CD4-positive, CD25-positive, alpha-beta regulatory T cell (primary cell): ENCODE results near the gene MRPL24. TPM values are rescaled to one million over a fixed set of nuclear protein-coding genes. Genes with fewer than 3 reads are reported as not detected.
A peak's percentile ranks its signal among the peaks of the same experiment; 100 is the strongest.

ENCODE experiments used
- ATAC-seq, 2 donors: fragments of 150-1000 bp; cut with Tn5 transposase; one replicate each; pipeline ENCODE4 v1.10.0; 2021; ENCODE audit warnings: low read depth in 2 of 2, moderate number of reproducible peaks in 2 of 2, moderate library complexity in 1 of 2
- DNase-seq, 3 donors: peaks; one replicate each; pipeline versions ENCODE4 v3.0.0 to v3.0.0-alpha.2; 2012 to 2022; ENCODE audit warnings: mixed read lengths in 1 of 3
- H3K27ac ChIP-seq: one replicate; pipeline ENCODE4 v1.7.0; 2013; ENCODE audit warnings: mild to moderate bottlenecking, low read length; ENCODE audit not compliant: insufficient read depth, poor library complexity, severe bottlenecking
- H3K27me3 ChIP-seq: one replicate; pipeline ENCODE4 v1.7.0; 2013; ENCODE audit warnings: low read length; ENCODE audit not compliant: control insufficient read depth, insufficient read depth
- H3K36me3 ChIP-seq: one replicate; pipeline ENCODE4 v1.7.0; 2013; ENCODE audit warnings: mild to moderate bottlenecking, low read length, moderate library complexity; ENCODE audit not compliant: control insufficient read depth, insufficient read depth
- H3K4me1 ChIP-seq: 2 replicates; pipeline ENCODE4 v1.7.0; 2013; ENCODE audit warnings: mild to moderate bottlenecking, low read length; ENCODE audit not compliant: insufficient read depth, control insufficient read depth, poor library complexity, severe bottlenecking
- H3K4me3 ChIP-seq: one replicate; pipeline ENCODE4 v1.7.0; 2013; ENCODE audit warnings: low read depth, mild to moderate bottlenecking, low read length, moderate library complexity
- H3K9me3 ChIP-seq, 2 experiments: 1 replicate in 1 of 2; 2 replicates in 1 of 2; pipeline ENCODE4 v1.7.0; 2013; ENCODE audit warnings: low read length in 2 of 2, mild to moderate bottlenecking in 1 of 2, moderate library complexity in 1 of 2; ENCODE audit not compliant: control insufficient read depth in 2 of 2
- H3K27ac Mint-ChIP-seq, 3 donors: one replicate each; pipeline ENCODE4 v1.8.0; 2020 to 2022; ENCODE audit warnings: mild to moderate bottlenecking in 3 of 3, mixed read lengths in 3 of 3, moderate library complexity in 2 of 3
- H3K27me3 Mint-ChIP-seq: one replicate; pipeline ENCODE4 v1.8.0; 2022; ENCODE audit warnings: mild to moderate bottlenecking, mixed read lengths
- H3K36me3 Mint-ChIP-seq: one replicate; pipeline ENCODE4 v1.8.0; 2020; ENCODE audit warnings: mixed read lengths
- H3K4me1 Mint-ChIP-seq, 4 donors: one replicate each; pipeline ENCODE4 v1.8.0; 2020 to 2022; ENCODE audit warnings: mixed read lengths in 4 of 4, mild to moderate bottlenecking in 1 of 4
- H3K4me3 Mint-ChIP-seq, 4 donors: one replicate each; pipeline ENCODE4 v1.8.0; 2020 to 2022; ENCODE audit warnings: mild to moderate bottlenecking in 4 of 4, mixed read lengths in 4 of 4, moderate library complexity in 3 of 4
- H3K9me3 Mint-ChIP-seq, 7 donors: one replicate each; pipeline ENCODE4 v1.8.0; 2020 to 2022; ENCODE audit warnings: mixed read lengths in 7 of 7, mild to moderate bottlenecking in 3 of 7, moderate library complexity in 2 of 7
- polyA plus RNA-seq, 4 donors: library from polyadenylated mRNA; unstranded; fragments of 300-500 nt; fragmentation: Illumina TruSeq; gene quantifications; one replicate each; pipeline ENCODE4 v1.2.3, GENCODE V29; 2021
- total RNA-seq: library from RNA; stranded (reverse); gene quantifications from one replicate; pipeline ENCODE4 v1.2.3, GENCODE V29; 2022

MRPL24 gene
- total and polyA plus RNA-seq, 5 donors from 2014 or later = 18.2 to 86.4 (median 77.7) TPM

GRCh38 chr1:156698995-156699394 lies 41.9 kb downstream of the MRPL24 start:
- H3K27ac ChIP-seq = no peak overlapping the region
- H3K27ac Mint-ChIP-seq = no peak overlapping the region
- H3K27me3 ChIP-seq = peaks cover 5% of the 10 kb centered on the region
- DNase-seq (no peak), ATAC-seq (no peak)
- H3K9me3 ChIP-seq = no peaks in the 10 kb centered on the region
- peaks cover 58% of the 10 kb centered on the region for H3K27me3 Mint-ChIP-seq
- H3K4me1 Mint-ChIP-seq = peaks cover 0 to 5% (median 2%) of the 10 kb centered on the region in 4 donors
- no peak overlapping the region for H3K4me3 ChIP-seq
- H3K4me1 ChIP-seq = no peaks in the 10 kb centered on the region
- peak overlapping the region in 1 of 4 donors; percentile 65 for H3K4me3 Mint-ChIP-seq
- no peaks in the 10 kb centered on the region for H3K36me3 ChIP-seq
- no peaks in the 10 kb centered on the region for H3K36me3 Mint-ChIP-seq
- H3K9me3 Mint-ChIP-seq = no peaks in the 10 kb centered on the region

- Histone ChIP-seq H3K36me3 (no peaks in the 10 kb centered on the region), H3K27ac (no peak overlapping the region), H3K4me3 (no peak overlapping the region), H3K9me3 (no peaks in the 10 kb centered on the region), H3K4me1 (peaks cover 8% of the 10 kb centered on the region), H3K27me3 (peaks cover 2% of the 10 kb centered on the region)
- no peak for DNase-seq
- ATAC-seq = no peak
- peaks cover 0 to 11% (median 5%) of the 10 kb centered on the region in 4 donors for H3K4me1 Mint-ChIP-seq
- H3K27ac Mint-ChIP-seq = no peak overlapping the region
- no peaks in the 10 kb centered on the region for H3K9me3 Mint-ChIP-seq
- H3K27me3 Mint-ChIP-seq = peaks cover 57% of the 10 kb centered on the region
- H3K36me3 Mint-ChIP-seq = no peaks in the 10 kb centered on the region
- H3K4me3 Mint-ChIP-seq = no peak overlapping the region
Measured at GRCh38 chr1:156697481-156697880, 43.4 kb downstream of the MRPL24 start.

- Mint-ChIP-seq H3K4me3 (no peak overlapping the region), H3K9me3 (no peaks in the 10 kb centered on the region), H3K4me1 (peaks cover 0 to 18% (median 8%) of the 10 kb centered on the region in 4 donors), H3K36me3 (no peaks in the 10 kb centered on the region), H3K27me3 (peaks cover 57% of the 10 kb centered on the region), H3K27ac (peak overlapping the region in 1 of 3 donors; percentile 2)
- no peak overlapping the region for H3K27ac ChIP-seq
- peaks cover 2% of the 10 kb centered on the region for H3K27me3 ChIP-seq
- peaks cover 10% of the 10 kb centered on the region for H3K4me1 ChIP-seq
- H3K9me3 ChIP-seq = no peaks in the 10 kb centered on the region
- no peak overlapping the region for H3K4me3 ChIP-seq
- no peak for DNase-seq
- ATAC-seq = no peak
- H3K36me3 ChIP-seq = no peaks in the 10 kb centered on the region
Measured at GRCh38 chr1:156696755-156697154, 44.1 kb downstream of the MRPL24 start.

GRCh38 chr1:156694690-156694962 lies 46.3 kb downstream of the MRPL24 start:
- H3K9me3 Mint-ChIP-seq = no peaks in the 10 kb centered on the region
- Histone ChIP-seq H3K27ac (no peak overlapping the region), H3K9me3 (no peaks in the 10 kb centered on the region), H3K4me1 (peaks cover 10% of the 10 kb centered on the region), H3K36me3 (no peaks in the 10 kb centered on the region), H3K27me3 (peaks cover 10% of the 10 kb centered on the region), H3K4me3 (no peak overlapping the region)
- peaks cover 70% of the 10 kb centered on the region for H3K27me3 Mint-ChIP-seq
- ATAC-seq (no peak), DNase-seq (no peak)
- H3K4me3 Mint-ChIP-seq = no peak overlapping the region
- peaks cover 0 to 23% (median 9%) of the 10 kb centered on the region in 4 donors for H3K4me1 Mint-ChIP-seq
- no peaks in the 10 kb centered on the region for H3K36me3 Mint-ChIP-seq
- H3K27ac Mint-ChIP-seq = no peak overlapping the region

GRCh38 chr1:156693848-156694689 lies 46.8 kb downstream of the MRPL24 start:
- ATAC-seq (no peak), DNase-seq (no peak)
- Mint-ChIP-seq H3K27me3 (peaks cover 73% of the 10 kb centered on the region), H3K4me3 (no peak overlapping the region), H3K36me3 (no peaks in the 10 kb centered on the region), H3K27ac (no peak overlapping the region), H3K4me1 (peaks cover 0 to 28% (median 13%) of the 10 kb centered on the region in 4 donors), H3K9me3 (no peaks in the 10 kb centered on the region)
- peaks cover 10% of the 10 kb centered on the region for H3K27me3 ChIP-seq
- no peaks in the 10 kb centered on the region for H3K9me3 ChIP-seq
- H3K27ac ChIP-seq = no peak overlapping the region
- peaks cover 16% of the 10 kb centered on the region for H3K4me1 ChIP-seq
- H3K36me3 ChIP-seq = no peaks in the 10 kb centered on the region
- H3K4me3 ChIP-seq = no peak overlapping the region

DNA sequence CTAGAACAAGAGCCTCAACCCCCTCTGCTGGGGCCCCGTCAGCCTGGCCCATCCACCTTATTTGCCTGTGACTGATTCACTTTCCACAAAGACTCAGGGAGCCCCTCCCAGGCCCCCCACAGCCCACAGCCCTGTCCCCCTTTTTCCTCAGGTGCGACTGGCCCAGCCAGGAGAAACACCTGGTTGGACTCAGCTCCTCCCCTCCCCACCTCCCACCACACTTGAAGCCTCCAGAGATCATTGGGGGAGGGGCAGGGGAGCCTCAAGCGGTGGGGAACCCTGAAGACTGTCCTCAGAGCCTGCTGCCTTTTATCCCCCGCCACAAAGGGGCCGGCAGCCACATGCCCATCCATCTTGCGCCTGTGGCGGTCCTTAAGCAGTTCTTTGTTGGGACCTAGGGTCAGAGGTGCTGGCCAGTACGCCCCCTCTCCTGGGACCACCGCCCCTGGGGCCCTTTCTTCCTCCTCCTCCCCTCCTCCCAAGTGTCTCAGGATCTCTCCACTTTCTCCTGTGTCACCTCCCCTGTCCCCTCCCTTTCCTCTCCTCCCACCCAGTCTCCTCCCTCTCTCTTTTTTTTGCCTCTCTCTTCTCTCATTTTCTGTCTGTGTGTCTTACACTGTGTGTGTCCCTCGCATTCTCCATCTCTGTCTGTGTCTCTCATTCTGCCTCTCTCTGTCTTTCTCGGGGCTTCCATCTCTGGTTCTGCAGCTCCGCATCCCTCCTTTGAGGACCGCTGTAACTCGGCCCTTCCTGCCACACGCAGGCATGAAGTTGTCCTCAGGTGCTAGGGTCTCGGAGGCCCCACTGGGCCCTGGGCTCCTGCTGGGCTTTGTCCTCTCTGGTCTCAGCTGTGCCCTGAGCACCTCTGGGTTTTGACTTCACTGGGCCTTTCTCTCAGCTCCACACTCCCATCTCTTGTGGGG lies 47.7 kb downstream of the MRPL24 start:
- H3K4me1 ChIP-seq = peaks cover 16% of the 10 kb centered on the region
- Mint-ChIP-seq H3K27ac (no peak overlapping the region), H3K4me3 (peak overlapping the region in 1 of 4 donors; percentile 51), H3K9me3 (no peaks in the 10 kb centered on the region), H3K27me3 (peaks cover 82% of the 10 kb centered on the region), H3K36me3 (no peaks in the 10 kb centered on the region), H3K4me1 (peaks cover 0 to 28% (median 13%) of the 10 kb centered on the region in 4 donors)
- no peaks in the 10 kb centered on the region for H3K9me3 ChIP-seq
- H3K36me3 ChIP-seq = no peaks in the 10 kb centered on the region
- ATAC-seq (no peak), DNase-seq (peak in 1 of 3 donors; percentile 21)
- H3K27me3 ChIP-seq = peaks cover 10% of the 10 kb centered on the region
- H3K27ac ChIP-seq = no peak overlapping the region
- H3K4me3 ChIP-seq = no peak overlapping the region

- H3K4me1 ChIP-seq = peaks cover 16% of the 10 kb centered on the region
- H3K4me3 ChIP-seq = no peak overlapping the region
- peaks cover 0 to 28% (median 13%) of the 10 kb centered on the region in 4 donors for H3K4me1 Mint-ChIP-seq
- no peak overlapping the region for H3K4me3 Mint-ChIP-seq
- DNase-seq (no peak), ATAC-seq (no peak)
- peaks cover 7% of the 10 kb centered on the region for H3K27me3 ChIP-seq
- H3K27ac ChIP-seq = no peak overlapping the region
- H3K36me3 Mint-ChIP-seq = no peaks in the 10 kb centered on the region
- no peaks in the 10 kb centered on the region for H3K9me3 Mint-ChIP-seq
- no peak overlapping the region for H3K27ac Mint-ChIP-seq
- H3K9me3 ChIP-seq = no peaks in the 10 kb centered on the region
- no peaks in the 10 kb centered on the region for H3K36me3 ChIP-seq
- H3K27me3 Mint-ChIP-seq = peaks cover 75% of the 10 kb centered on the region
Measured at GRCh38 chr1:156692441-156692924, 48.4 kb downstream of the MRPL24 start.
